Activated CD4-positive, alpha-beta T cell treated with anti-CD3 and anti-CD28 coated beads for 36 hours (primary cell): Measurements from ENCODE around the gene ATF7IP2. TPM values are rescaled to one million over a fixed set of nuclear protein-coding genes. Genes with fewer than 3 reads are reported as not detected.
"Not testable (repeated sequence)": the region's sequence is repeated elsewhere in the genome, so short reads cannot be mapped to it uniquely, and the experiment has no call there.

Source experiments
- ATAC-seq: fragments of 200-7000 bp; cut with Tn5 transposase; one replicate; pipeline ENCODE4 v1.10.0; 2021; ENCODE audit warnings: mild to moderate bottlenecking, moderate library complexity
- CTCF ChIA-PET: fragments of 350-600 bp; sonication (Branson Sonifier 250); formaldehyde crosslinking; loops from one replicate; lab custom pipeline; 2021; ENCODE audit warnings: antibody characterized with exemption; lab: Charles Lee
- POLR2A ChIA-PET: fragments of 350-600 bp; sonication (Branson Sonifier 250); formaldehyde crosslinking; loops from one replicate; lab custom pipeline; 2021; ENCODE audit warnings: antibody characterized with exemption, inconsistent platforms; lab: Charles Lee
- DNase-seq: peaks from one replicate; pipeline ENCODE4 v3.0.0-alpha.2; 2020
- H3K27ac Mint-ChIP-seq: one replicate; pipeline ENCODE4 v1.8.0; 2021; ENCODE audit warnings: mixed read lengths
- H3K27me3 Mint-ChIP-seq: one replicate; pipeline ENCODE4 v1.8.0; 2021; ENCODE audit warnings: mixed read lengths
- H3K36me3 Mint-ChIP-seq: one replicate; pipeline ENCODE4 v1.8.0; 2021; ENCODE audit warnings: low read depth, mixed read lengths
- H3K4me1 Mint-ChIP-seq: one replicate; pipeline ENCODE4 v1.8.0; 2021; ENCODE audit warnings: mixed read lengths
- H3K4me3 Mint-ChIP-seq: one replicate; pipeline ENCODE4 v1.8.0; 2021; ENCODE audit warnings: mild to moderate bottlenecking, moderate library complexity, mixed read lengths
- H3K9me3 Mint-ChIP-seq: one replicate; pipeline ENCODE4 v1.8.0; 2021; ENCODE audit warnings: low read depth, mixed read lengths
- intact Hi-C, 2 experiments: fragments of 100-400 bp; cut with DNase I in 1 of 2; cut with micrococcal nuclease in 1 of 2; formaldehyde crosslinking; loops; one replicate each; pipeline versions ENCODE4 v1.14.2 to v1.15.1; 2022 to 2024; cut with DNase I, micrococcal nuclease
- total RNA-seq, 2 experiments: library from RNA; stranded (reverse); gene quantifications; one replicate each; pipeline ENCODE4 v1.2.3, GENCODE V29; 2021

Gene ATF7IP2
- 10 to 100 TPM; 20.0 to 21.9 TPM for total RNA-seq

GRCh38 chr16:10385725-10386516 lies at the start of gene ATF7IP2:
Gene ATF7IP2, plus strand, starts transcription at chr16:10386061. Its CDS starts 44,560 bp downstream, at chr16:10430621.
- ChIA-PET POLR2A (interaction anchor here (1.2 kb wide), 1 partner anchor 118 kb away, joined by 4 read pairs; no protein-coding TSS in a partner anchor), CTCF (interaction anchor here (0.6 to 1.5 kb wide), 5 partner anchors 9 to 125 kb away, joined by 3 to 5 read pairs (median 3); no protein-coding TSS in a partner anchor)
- Mint-ChIP-seq H3K27me3 (no peaks in the 10 kb centered on the region), H3K4me3 (peak within 1 kb of the TSS; percentile 95), H3K4me1 (peaks cover 43% of the 10 kb centered on the region), H3K27ac (peak within 1 kb of the TSS; percentile 98), H3K9me3 (no peaks in the 10 kb centered on the region), H3K36me3 (peaks cover 30% of the 10 kb centered on the region)
- ATAC-seq (peak; percentile 99), DNase-seq (peak; percentile 95)
- intact Hi-C loops = loop anchor here (1.0 to 10.0 kb wide), 5 partner anchors 61 to 358 kb away; no protein-coding TSS in a partner anchor

GRCh38 chr16:10338426-10338825 lies 47.4 kb upstream of the ATF7IP2 start:
- POLR2A ChIA-PET = no interaction called here
- intact Hi-C loops = no loop called here
- Mint-ChIP-seq H3K27me3 (no peaks in the 10 kb centered on the region), H3K4me1 (peaks cover 6% of the 10 kb centered on the region), H3K36me3 (peaks cover 11% of the 10 kb centered on the region), H3K9me3 (peaks cover 24% of the 10 kb centered on the region), H3K4me3 (no peak overlapping the region), H3K27ac (no peak overlapping the region)
- ATAC-seq (no peak), DNase-seq (no peak)
- CTCF ChIA-PET = interaction anchor here (0.8 to 1.1 kb wide), 3 partner anchors 11 to 20 kb away, joined by 3 to 4 read pairs (median 3); no protein-coding TSS in a partner anchor

- Mint-ChIP-seq H3K36me3 (peaks cover 10% of the 10 kb centered on the region), H3K4me1 (no peaks in the 10 kb centered on the region), H3K9me3 (peaks cover 29% of the 10 kb centered on the region), H3K27ac (no peak overlapping the region), H3K27me3 (no peaks in the 10 kb centered on the region), H3K4me3 (no peak overlapping the region)
- ATAC-seq (no peak), DNase-seq (no peak)
- ChIA-PET POLR2A (no interaction called here), CTCF (no interaction called here)
- intact Hi-C loops = no loop called here
These were observed 45.8 kb upstream of the ATF7IP2 start for GRCh38 chr16:10339777-10340732.

GRCh38 chr16:10343124-10343760 lies 42.6 kb upstream of the ATF7IP2 start:
- Mint-ChIP-seq H3K27me3 (no peaks in the 10 kb centered on the region), H3K27ac (no peak overlapping the region), H3K9me3 (peaks cover 29% of the 10 kb centered on the region), H3K4me3 (no peak overlapping the region), H3K4me1 (no peaks in the 10 kb centered on the region), H3K36me3 (peaks cover 10% of the 10 kb centered on the region)
- ChIA-PET POLR2A (interaction anchor here (0.6 kb wide), 1 partner anchor 1117 kb away, joined by 4 read pairs; no protein-coding TSS in a partner anchor), CTCF (no interaction called here)
- intact Hi-C loops = no loop called here
- ATAC-seq = no peak
- no peak for DNase-seq

- ATAC-seq, DNase-seq, H3K27me3 Mint-ChIP-seq, POLR2A ChIA-PET, intact Hi-C loops, H3K4me1 Mint-ChIP-seq, H3K4me3 Mint-ChIP-seq, H3K27ac Mint-ChIP-seq, CTCF ChIA-PET: not testable (repeated sequence)
- Mint-ChIP-seq H3K36me3 (peaks cover 10% of the 10 kb centered on the region), H3K9me3 (peaks cover 28% of the 10 kb centered on the region)
These were observed 41.2 kb upstream of the ATF7IP2 start for GRCh38 chr16:10344699-10345098.

- Mint-ChIP-seq H3K9me3 (peaks cover 22% of the 10 kb centered on the region), H3K27ac (no peak overlapping the region), H3K27me3 (no peaks in the 10 kb centered on the region), H3K4me3 (no peak overlapping the region), H3K4me1 (no peaks in the 10 kb centered on the region), H3K36me3 (peaks cover 10% of the 10 kb centered on the region)
- DNase-seq = no peak
- ChIA-PET POLR2A (no interaction called here), CTCF (no interaction called here)
- no peak for ATAC-seq
- intact Hi-C loops = no loop called here
These were observed 40.2 kb upstream of the ATF7IP2 start for GRCh38 chr16:10345629-10346028.

GRCh38 chr16:10349851-10350250 lies 36.0 kb upstream of the ATF7IP2 start:
- DNase-seq (no peak), ATAC-seq (no peak)
- POLR2A ChIA-PET = no interaction called here
- H3K36me3 Mint-ChIP-seq = no peaks in the 10 kb centered on the region
- peaks cover 2% of the 10 kb centered on the region for H3K9me3 Mint-ChIP-seq
- H3K4me3 Mint-ChIP-seq = no peak overlapping the region
- CTCF ChIA-PET = interaction anchor here (0.6 kb wide), 1 partner anchor 52 kb away, joined by 3 read pairs; no protein-coding TSS in a partner anchor
- intact Hi-C loops = no loop called here
- H3K4me1 Mint-ChIP-seq = no peaks in the 10 kb centered on the region
- H3K27ac Mint-ChIP-seq = no peak overlapping the region
- H3K27me3 Mint-ChIP-seq = no peaks in the 10 kb centered on the region

- no peaks in the 10 kb centered on the region for H3K4me1 Mint-ChIP-seq
- DNase-seq (no peak), ATAC-seq (no peak)
- intact Hi-C loops = no loop called here
- H3K27ac Mint-ChIP-seq = no peak overlapping the region
- H3K27me3 Mint-ChIP-seq = no peaks in the 10 kb centered on the region
- H3K4me3 Mint-ChIP-seq = no peak overlapping the region
- ChIA-PET CTCF (interaction anchor here (0.7 to 1.2 kb wide), 2 partner anchors 53 to 157 kb away, joined by 3 read pairs; no protein-coding TSS in a partner anchor), POLR2A (no interaction called here)
- no peaks in the 10 kb centered on the region for H3K36me3 Mint-ChIP-seq
- H3K9me3 Mint-ChIP-seq = peaks cover 2% of the 10 kb centered on the region
These were observed 33.6 kb upstream of the ATF7IP2 start for GRCh38 chr16:10352262-10352661.

- Mint-ChIP-seq H3K27ac (no peak overlapping the region), H3K4me1 (no peaks in the 10 kb centered on the region), H3K27me3 (no peaks in the 10 kb centered on the region), H3K4me3 (no peak overlapping the region), H3K9me3 (peaks cover 2% of the 10 kb centered on the region), H3K36me3 (no peaks in the 10 kb centered on the region)
- ChIA-PET CTCF (interaction anchor here (0.8 kb wide), 1 partner anchor 223 kb away, joined by 3 read pairs; no protein-coding TSS in a partner anchor), POLR2A (no interaction called here)
- DNase-seq = no peak
- no peak for ATAC-seq
- intact Hi-C loops = no loop called here
These were observed 30.3 kb upstream of the ATF7IP2 start for GRCh38 chr16:10355589-10355988.

GRCh38 chr16:10356870-10357842 lies 28.7 kb upstream of the ATF7IP2 start:
- H3K9me3 Mint-ChIP-seq = peaks cover 4% of the 10 kb centered on the region
- ChIA-PET CTCF (no interaction called here), POLR2A (no interaction called here)
- DNase-seq = no peak
- no peaks in the 10 kb centered on the region for H3K36me3 Mint-ChIP-seq
- no peak overlapping the region for H3K4me3 Mint-ChIP-seq
- intact Hi-C loops = no loop called here
- no peaks in the 10 kb centered on the region for H3K27me3 Mint-ChIP-seq
- peaks cover 3% of the 10 kb centered on the region for H3K4me1 Mint-ChIP-seq
- no peak for ATAC-seq
- H3K27ac Mint-ChIP-seq = no peak overlapping the region
